ENCODE data around the gene CAP2. TPM values are rescaled to one million over a fixed set of nuclear protein-coding genes. Genes with fewer than 3 reads are reported as not detected.

Gene CAP2
- total RNA-seq, 1 experiment from 2014 or later = 11.5 TPM

- Histone ChIP-seq H2AK5ac (ENCODE audit: insufficient read length, low read length) (no peak overlapping the region), H2BK5ac (ENCODE audit: insufficient read length, low read length) (no peak overlapping the region), H4K5ac (ENCODE audit: insufficient read length, low read depth, low read length) (no peak overlapping the region), H4K91ac (ENCODE audit: insufficient read length, low read depth, low read length) (no peak overlapping the region), H2BK15ac (ENCODE audit: low read depth, low read length) (no peak overlapping the region), H3K4me2 (ENCODE audit: insufficient read depth, insufficient read length, low read length) (no peak overlapping the region), H3K18ac (ENCODE audit: insufficient read length, low read depth, low read length) (no peak overlapping the region), H2BK12ac (ENCODE audit: insufficient read length, low read depth, low read length) (no peak overlapping the region), H3K79me2 (ENCODE audit: insufficient read depth, low read length) (no peaks in the 10 kb centered on the region), H2AFZ (ENCODE audit: low read length) (no peak overlapping the region), H3K9me3 (ENCODE audit: control insufficient read depth, low read depth, low read length) (no peaks in the 10 kb centered on the region), H3K27me3 (ENCODE audit: insufficient read depth, low read length) (no peaks in the 10 kb centered on the region), H3K9ac (ENCODE audit: extremely low read depth, insufficient read length, low read length) (no peak overlapping the region), H3K4ac (ENCODE audit: low read depth, low read length) (no peak overlapping the region), H3K23me2 (ENCODE audit: insufficient read length, low read depth, low read length, poor library complexity, severe bottlenecking) (no peaks in the 10 kb centered on the region), H4K8ac (replicated peaks; ENCODE audit: insufficient read length, low read depth, low read length) (no peak overlapping the region), H3K79me1 (ENCODE audit: insufficient read depth, low read depth, low read length, poor library complexity, severe bottlenecking) (no peaks in the 10 kb centered on the region), H4K20me1 (ENCODE audit: control insufficient read depth, insufficient read depth, insufficient read length) (no peaks in the 10 kb centered on the region), H3K27ac (ENCODE audit: insufficient read length, low read depth, low read length) (no peak overlapping the region), H2BK120ac (ENCODE audit: low read depth, low read length, poor library complexity, severe bottlenecking) (no peak overlapping the region), H3T11ph (ENCODE audit: low read length) (no peak overlapping the region), H3K23ac (ENCODE audit: insufficient read length, low read depth, low read length) (no peak overlapping the region), H3K56ac (ENCODE audit: insufficient read length, low read depth, low read length) (no peak overlapping the region), H3K4me1 (ENCODE audit: insufficient read depth, low read length) (no peaks in the 10 kb centered on the region), H2BK20ac (ENCODE audit: low read depth, low read length, poor library complexity, severe bottlenecking) (no peak overlapping the region), H3K14ac (ENCODE audit: insufficient read depth, low read length) (no peak overlapping the region)
- 0 out of 4 replicates have a peak, but pooled peaks cover 0 to 3% of the 10 kb centered on the region in 2 experiments for H3K4me1 Mint-ChIP-seq
- no peak for DNase-seq
- H3K9me3 Mint-ChIP-seq = no peaks in the 10 kb centered on the region
- H3K4me3 Mint-ChIP-seq = no peak overlapping the region
- no peaks in the 10 kb centered on the region for H3K36me3 Mint-ChIP-seq (ENCODE audit: insufficient read depth in 1 of 3, low read depth in 3 of 3)
- no peaks in the 10 kb centered on the region for H3K27me3 Mint-ChIP-seq (ENCODE audit: low read depth)
- TF ChIP-seq CTCF (conservative IDR thresholded peaks at IDR 0.05) = no peak
- H3K27ac Mint-ChIP-seq = 0 out of 7 replicates have a peak overlapping the region, but pooled peaks of 1 of the 3 experiments have one; percentile 44
Measured at GRCh38 chr6:17593246-17593645, 199.9 kb downstream of the CAP2 start.
